ENCODE results near the gene MSL3. TPM values are rescaled to one million over a fixed set of nuclear protein-coding genes. Genes with fewer than 3 reads are reported as not detected.

Gene MSL3
- total and polyA plus RNA-seq, 2 of the 8 experiments (the other 6 are each of a cell fraction or from before 2014, with no cell fraction given), result 10.6 to 12.3 TPM

- no peaks in the 10 kb centered on the region for H3K79me2 ChIP-seq (ENCODE audit: control insufficient read depth in 1 of 2, insufficient read depth in 2 of 2, low read length in 2 of 2)
- no peak overlapping the region for H2BK12ac ChIP-seq (ENCODE audit: low read depth, low read length)
- H4K91ac ChIP-seq (replicated peaks; ENCODE audit: insufficient read length, low read length), result no peak overlapping the region
- no peak overlapping the region for H3K14ac ChIP-seq (ENCODE audit: insufficient read length)
- no peak overlapping the region for H2BK120ac ChIP-seq (replicated peaks; ENCODE audit: low read depth, low read length)
- H4K20me1 ChIP-seq (replicated peaks in 1 of 2; ENCODE audit: control insufficient read depth in 1 of 2, insufficient read depth in 2 of 2, low read length in 2 of 2), result no peaks in the 10 kb centered on the region
- H3K79me1 ChIP-seq (ENCODE audit: low read depth, low read length), result no peaks in the 10 kb centered on the region
- H4K8ac ChIP-seq (ENCODE audit: extremely low read depth, insufficient read depth, low read length), result no peak overlapping the region
- no peak overlapping the region for H3K18ac ChIP-seq (ENCODE audit: extremely low read depth, low read length)
- H2AFZ ChIP-seq (ENCODE audit: low read length), result no peak overlapping the region
- H3K23me2 ChIP-seq (ENCODE audit: low read depth, low read length), result no peaks in the 10 kb centered on the region
- FAIRE-seq (no peak), DNase-seq (ENCODE audit: low read depth in 1 of 2, low spot score in 2 of 2) (no peak)
- no peak overlapping the region for H2BK15ac ChIP-seq (ENCODE audit: low read length)
- H3K4me1 ChIP-seq (replicated peaks in 1 of 4; ENCODE audit: control insufficient read depth in 3 of 4, insufficient read depth in 4 of 4, low read length in 3 of 4), result no peaks in the 10 kb centered on the region; a peak in 1 of 7 replicates
- H3K27ac ChIP-seq (ENCODE audit: low read depth, low read length), result no peak overlapping the region
- no peak overlapping the region for H3K56ac ChIP-seq (replicated peaks; ENCODE audit: insufficient read length, low read depth, low read length)
- no peak overlapping the region for H4K5ac ChIP-seq (ENCODE audit: insufficient read length, low read depth, low read length)
- CTCF ChIA-PET (ENCODE audit: partially characterized antibody), result interaction anchor here (0.8 to 1.2 kb wide), 2 partner anchors 16 to 23 kb away, joined by 3 read pairs; no protein-coding TSS in a partner anchor
- no peak overlapping the region for H2BK20ac ChIP-seq (ENCODE audit: low read length)
- H3K9ac ChIP-seq (replicated peaks in 1 of 4; ENCODE audit: extremely low read depth in 1 of 4, low read depth in 3 of 4, low read length in 3 of 4), result no peak overlapping the region
- no peak overlapping the region for H2AK5ac ChIP-seq (ENCODE audit: low read depth, low read length)
- no peak overlapping the region for H2BK5ac ChIP-seq (ENCODE audit: low read depth, low read length)
- no peak overlapping the region for H3K4me3 ChIP-seq (ENCODE audit: extremely low read depth in 1 of 4, insufficient read depth in 2 of 4, low read depth in 3 of 4, low read length in 4 of 4)
- H3K23ac ChIP-seq (ENCODE audit: insufficient read length), result no peak overlapping the region
- WGBS, 2 experiments (ENCODE audit: extremely low coverage in 1 of 2, insufficient coverage in 1 of 2, insufficient read length in 1 of 2, insufficient replicate concordance in 2 of 2, low coverage in 1 of 2, low lambda C conversion rate in 2 of 2, missing lambda C conversion rate in 1 of 2), result 86% methylated on average over 1 of the region's 1 CpG; no CpG with 5 or more reads in 1 of the 2 experiments
- POLR2A ChIA-PET (ENCODE audit: partially characterized antibody), result no interaction called here
- no peak overlapping the region for H3K4me2 ChIP-seq (ENCODE audit: insufficient read depth in 1 of 2, low read depth in 2 of 2, low read length in 2 of 2)
- H3K4ac ChIP-seq (replicated peaks; ENCODE audit: insufficient read length, low read depth, low read length), result no peak overlapping the region
- no peak for TF ChIP-seq SP4 (IDR thresholded peaks at IDR 0.05; ENCODE audit: low read length)
- H3K27me3 ChIP-seq (replicated peaks in 1 of 4; ENCODE audit: control insufficient read depth in 3 of 4, extremely low read depth in 1 of 4, insufficient read depth in 3 of 4, low read length in 3 of 4), result no peaks in the 10 kb centered on the region
- no peaks in the 10 kb centered on the region for H3K9me3 ChIP-seq (ENCODE audit: insufficient read depth in 2 of 2, low read depth in 1 of 2, low read length in 1 of 2)
- H3K36me3 ChIP-seq (ENCODE audit: control insufficient read depth in 2 of 4, insufficient read depth in 4 of 4, low read length in 3 of 4), result no peaks in the 10 kb centered on the region
Measured at GRCh38 chrX:11789809-11790208, 31.8 kb downstream of the MSL3 start.

Measured in H1 (cell line).